Limb (tissue), 2 donors: ENCODE results near the gene MKRN3.
"Not testable (repeated sequence)": the region's sequence is repeated elsewhere in the genome, so short reads cannot be mapped to it uniquely, and the experiment has no call there.

Source experiments
- DNase-seq, 2 donors: peaks; one replicate each; pipeline ENCODE4 v3.0.0-alpha.2; 2016; ENCODE audit errors: extremely low spot score in 2 of 2

MKRN3 gene

GRCh38 chr15:23588268-23588667 is 22.8 kb downstream of the MKRN3 start:
- no peak for DNase-seq

DNA sequence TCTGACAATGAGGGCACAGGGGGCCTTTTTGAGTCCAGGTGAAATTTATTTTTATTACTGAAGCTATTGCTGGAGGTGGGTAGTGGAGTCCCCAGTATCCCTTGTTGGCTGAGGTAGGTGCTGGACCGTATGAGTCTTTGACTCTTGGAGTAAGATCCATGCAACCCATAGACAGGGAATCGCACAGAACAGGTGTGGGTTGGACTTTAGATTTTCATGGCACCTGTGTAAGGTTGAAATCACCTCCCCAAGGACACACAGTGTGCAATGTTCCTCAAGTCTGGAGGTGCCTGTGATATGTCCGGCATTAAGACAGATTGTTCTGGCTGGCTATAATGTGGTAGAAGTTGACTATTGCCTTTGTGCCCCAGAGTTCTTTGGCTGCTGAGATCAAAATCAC is 23.5 kb downstream of the MKRN3 start:
- DNase-seq: no peak

DNA sequence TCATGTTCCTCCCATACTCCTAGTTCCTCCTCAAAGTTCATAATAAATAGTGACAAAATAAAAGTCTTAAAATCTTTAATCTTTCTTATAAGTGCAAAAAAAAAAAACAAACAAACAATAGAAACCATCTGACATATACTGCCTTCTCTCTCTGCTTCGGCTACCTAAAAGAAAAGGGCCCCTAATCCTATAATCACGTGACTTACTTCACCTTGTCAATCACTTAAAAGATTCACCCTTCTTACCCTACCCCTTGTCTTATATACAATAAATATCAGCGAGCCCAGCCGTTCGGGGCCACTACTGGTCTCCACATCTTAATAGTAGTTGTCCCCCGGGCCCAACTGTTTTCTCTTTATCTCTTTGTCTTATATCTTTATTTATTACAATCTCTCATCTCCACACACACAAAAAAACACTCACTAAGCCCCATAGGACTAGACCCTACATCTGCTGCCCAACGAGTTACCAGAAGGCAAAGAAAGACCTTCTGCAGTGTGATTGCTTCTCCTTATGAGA is 28.8 kb downstream of the MKRN3 start:
- no peak for DNase-seq

DNA sequence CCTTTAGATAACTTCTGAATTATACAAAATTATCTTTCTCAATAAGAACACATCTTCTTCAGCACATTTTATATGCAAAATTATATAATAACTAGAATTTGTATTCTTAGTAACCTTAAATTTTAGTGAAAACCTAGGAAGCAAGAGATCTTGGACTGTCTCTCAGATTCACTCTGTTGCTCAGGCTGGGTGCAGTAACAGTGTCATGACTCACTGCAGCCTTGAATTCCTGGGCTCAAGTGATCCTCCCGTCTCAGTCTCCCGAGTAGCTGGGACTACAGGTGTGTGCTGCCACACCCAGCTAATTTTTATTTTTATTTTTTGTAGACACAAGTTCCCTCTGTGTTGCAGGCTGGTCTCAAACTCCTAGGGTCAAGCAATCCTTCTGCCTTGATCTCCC is 29.9 kb downstream of the MKRN3 start:
- no peak for DNase-seq

GRCh38 chr15:23596736-23597135 is 31.3 kb downstream of the MKRN3 start:
- DNase-seq: no peak

GRCh38 chr15:23597278-23597677 is 31.8 kb downstream of the MKRN3 start:
- DNase-seq: not testable (repeated sequence)

GRCh38 chr15:23599053-23599452 is 33.6 kb downstream of the MKRN3 start:
- DNase-seq: no peak

GRCh38 chr15:23602124-23602523 is 36.6 kb downstream of the MKRN3 start:
- no peak for DNase-seq

GRCh38 chr15:23606226-23606625 is 40.8 kb downstream of the MKRN3 start:
- no peak for DNase-seq

DNA sequence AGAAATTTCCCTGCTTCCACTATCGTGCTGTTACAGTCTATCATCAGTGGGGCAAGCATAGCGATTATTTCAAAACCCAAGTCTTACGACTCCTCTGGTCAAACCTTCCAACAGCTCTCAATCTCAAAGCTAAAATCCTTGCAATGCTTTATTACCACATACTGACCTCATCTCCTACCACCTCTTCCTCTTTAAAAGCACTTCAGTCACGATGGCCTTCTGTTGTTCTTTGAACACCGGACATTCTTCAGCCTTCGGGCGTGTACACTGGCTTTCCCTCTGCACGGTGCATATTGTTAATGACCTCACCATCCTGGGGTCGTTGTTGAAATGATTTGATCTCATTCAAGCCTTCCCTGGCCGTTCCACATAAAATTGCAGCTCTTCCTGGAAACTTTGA is 51.1 kb downstream of the MKRN3 start:
- DNase-seq: no peak
